Fibroblast of mammary gland (primary cell): ENCODE measurements around the gene TMEM239.

Source experiments
- DNase-seq: peaks from one replicate; pipeline ENCODE4 v3.0.0-alpha.2; 2010; ENCODE audit warnings: low read depth
- H3K4me3 ChIP-seq: 2 replicates; pipeline ENCODE4 v1.5.1; 2011; ENCODE audit warnings: low read depth, mild to moderate bottlenecking, low read length, moderate library complexity; ENCODE audit not compliant: control insufficient read depth
- CTCF ChIP-seq: conservative IDR thresholded peaks from 2 replicates; pipeline ENCODE4 v1.5.1; 2011; ENCODE audit warnings: low read depth, low read length, inconsistent platforms; ENCODE audit not compliant: control insufficient read depth, insufficient read depth

TMEM239 gene

GRCh38 chr20:2778602-2779321, 37.4 kb upstream of the TMEM239 start:
- TF ChIP-seq CTCF: no peak
- DNase-seq: no peak
- no peak overlapping the region for H3K4me3 ChIP-seq

GRCh38 chr20:2780948-2781347, 35.2 kb upstream of the TMEM239 start:
- DNase-seq: no peak
- no peak for TF ChIP-seq CTCF
- H3K4me3 ChIP-seq: no peak overlapping the region

GRCh38 chr20:2783908-2784566, 32.1 kb upstream of the TMEM239 start:
- no peak for DNase-seq
- no peak for TF ChIP-seq CTCF
- H3K4me3 ChIP-seq: no peak overlapping the region

- no peak overlapping the region for H3K4me3 ChIP-seq
- no peak for TF ChIP-seq CTCF
- no peak for DNase-seq
Measured at GRCh38 chr20:2793471-2793870, 22.7 kb upstream of the TMEM239 start.

- no peak for TF ChIP-seq CTCF
- no peak for DNase-seq
- H3K4me3 ChIP-seq: no peak overlapping the region
Measured at GRCh38 chr20:2794202-2794748, 21.9 kb upstream of the TMEM239 start.

GRCh38 chr20:2794866-2795447, 21.2 kb upstream of the TMEM239 start:
- no peak overlapping the region for H3K4me3 ChIP-seq
- no peak for DNase-seq
- no peak for TF ChIP-seq CTCF
